Breast epithelium (tissue), 4 donors: ENCODE measurements around the gene COA1. TPM values are rescaled to one million over a fixed set of nuclear protein-coding genes. Genes with fewer than 3 reads are reported as not detected.
"Not testable (repeated sequence)": the region's sequence is repeated elsewhere in the genome, so short reads cannot be mapped to it uniquely, and the experiment has no call there.

ENCODE experiments used
- DNase-seq, 2 donors: peaks; one replicate each; pipeline ENCODE4 v3.0.0-alpha.2; 2019; ENCODE audit warnings: low spot score in 2 of 2
- H3K27ac ChIP-seq, 2 donors: fragments of 200-600 bp; sonication (generic) in 1 of 2; one replicate each; pipeline ENCODE4 v1.5.1; 2016 to 2019; ENCODE audit warnings: mild to moderate bottlenecking in 1 of 2
- H3K27me3 ChIP-seq, 2 donors: fragments of 200-600 bp; sonication (generic) in 1 of 2; one replicate each; pipeline versions ENCODE4 v1.5.1 to v1.6.0; 2017 to 2019; ENCODE audit warnings: control low read depth in 1 of 2, mild to moderate bottlenecking in 1 of 2
- H3K36me3 ChIP-seq: fragments of 200-600 bp; one replicate; pipeline ENCODE4 v1.5.1; 2019
- H3K4me1 ChIP-seq, 2 donors: fragments of 200-600 bp; sonication (generic); one replicate each; pipeline ENCODE4 v1.5.1; 2016 to 2019; ENCODE audit warnings: control low read depth in 1 of 2
- H3K4me3 ChIP-seq, 3 donors: fragments of 200-600 bp; sonication (generic); 1 replicate in 2 of 3; 2 replicates in 1 of 3; pipeline ENCODE4 v1.5.1; 2016 to 2019; ENCODE audit warnings: mild to moderate bottlenecking in 3 of 3, moderate library complexity in 2 of 3
- H3K9me3 ChIP-seq, 2 donors: fragments of 200-600 bp; sonication (generic) in 1 of 2; one replicate each; pipeline ENCODE4 v1.5.1; 2016 to 2019; ENCODE audit warnings: control low read depth in 1 of 2
- POLR2A ChIP-seq: fragments of 450-650 bp; IDR thresholded peaks from one replicate; pipeline ENCODE4 v1.6.1; 2016; ENCODE audit warnings: antibody characterized with exemption, mild to moderate bottlenecking, moderate library complexity
- POLR2AphosphoS5 ChIP-seq, 3 donors: sonication (generic); formaldehyde crosslinking; IDR thresholded peaks; one replicate each; pipeline ENCODE4 v1.6.1; 2017; ENCODE audit warnings: antibody characterized with exemption in 3 of 3
- intact Hi-C: fragments of 100-400 bp; cut with DNase I; formaldehyde crosslinking; loops from one replicate; pipeline ENCODE4 v1.15.1; 2023; ENCODE audit warnings: low total_unique reads
- total RNA-seq, 3 donors: library from RNA; depleted of rRNA; stranded (reverse); fragments of >200 nt; gene quantifications; one replicate each; pipeline ENCODE4 v1.1.0, GENCODE V29; 2016
- TF ChIP-seq, protein P1 (sequence below), 3 donors: fragments of 450-650 bp; IDR thresholded peaks; one replicate each; pipeline ENCODE4 v1.5.1; 2016 to 2017; ENCODE audit warnings: antibody characterized with exemption in 3 of 3, mild to moderate bottlenecking in 3 of 3, moderate library complexity in 3 of 3

Gene COA1
- total RNA-seq, 3 donors from 2014 or later, result 39.0 to 94.3 (median 91.4) TPM

DNA sequence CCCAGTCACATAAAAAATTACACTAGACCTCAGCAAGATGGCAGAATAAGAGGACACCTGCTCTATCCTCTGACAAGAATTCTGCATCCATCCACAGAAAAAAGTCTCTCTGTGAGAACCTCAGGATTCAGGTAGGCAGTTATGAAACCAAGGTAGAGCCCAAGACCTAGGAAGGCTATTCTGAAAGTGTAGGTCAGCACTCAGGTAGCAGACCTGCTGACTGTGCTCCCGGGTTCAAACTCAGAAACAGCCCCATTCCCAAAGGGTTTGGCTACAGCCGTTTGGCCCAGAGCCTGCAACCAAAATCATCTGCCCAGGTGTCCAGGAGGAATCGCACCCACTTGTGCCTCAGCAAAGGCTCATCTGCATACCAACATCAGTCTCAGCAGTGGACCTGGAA is 37.7 kb downstream of the COA1 start:
- H3K27me3 ChIP-seq, result no peaks in the 10 kb centered on the region
- H3K9me3 ChIP-seq, result no peaks in the 10 kb centered on the region
- DNase-seq, result no peak
- intact Hi-C loops, result no loop called here
- H3K36me3 ChIP-seq, result no peaks in the 10 kb centered on the region
- H3K4me1 ChIP-seq, result no peaks in the 10 kb centered on the region
- no peak for TF ChIP-seq POLR2A
- no peak for TF ChIP-seq POLR2AphosphoS5 (IDR thresholded peaks at IDR 0.05)
- TF ChIP-seq, protein P1, sequence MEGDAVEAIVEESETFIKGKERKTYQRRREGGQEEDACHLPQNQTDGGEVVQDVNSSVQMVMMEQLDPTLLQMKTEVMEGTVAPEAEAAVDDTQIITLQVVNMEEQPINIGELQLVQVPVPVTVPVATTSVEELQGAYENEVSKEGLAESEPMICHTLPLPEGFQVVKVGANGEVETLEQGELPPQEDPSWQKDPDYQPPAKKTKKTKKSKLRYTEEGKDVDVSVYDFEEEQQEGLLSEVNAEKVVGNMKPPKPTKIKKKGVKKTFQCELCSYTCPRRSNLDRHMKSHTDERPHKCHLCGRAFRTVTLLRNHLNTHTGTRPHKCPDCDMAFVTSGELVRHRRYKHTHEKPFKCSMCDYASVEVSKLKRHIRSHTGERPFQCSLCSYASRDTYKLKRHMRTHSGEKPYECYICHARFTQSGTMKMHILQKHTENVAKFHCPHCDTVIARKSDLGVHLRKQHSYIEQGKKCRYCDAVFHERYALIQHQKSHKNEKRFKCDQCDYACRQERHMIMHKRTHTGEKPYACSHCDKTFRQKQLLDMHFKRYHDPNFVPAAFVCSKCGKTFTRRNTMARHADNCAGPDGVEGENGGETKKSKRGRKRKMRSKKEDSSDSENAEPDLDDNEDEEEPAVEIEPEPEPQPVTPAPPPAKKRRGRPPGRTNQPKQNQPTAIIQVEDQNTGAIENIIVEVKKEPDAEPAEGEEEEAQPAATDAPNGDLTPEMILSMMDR (IDR thresholded peaks at IDR 0.05), result no peak
- H3K4me3 ChIP-seq, result no peak overlapping the region
- H3K27ac ChIP-seq, result no peak overlapping the region

DNA sequence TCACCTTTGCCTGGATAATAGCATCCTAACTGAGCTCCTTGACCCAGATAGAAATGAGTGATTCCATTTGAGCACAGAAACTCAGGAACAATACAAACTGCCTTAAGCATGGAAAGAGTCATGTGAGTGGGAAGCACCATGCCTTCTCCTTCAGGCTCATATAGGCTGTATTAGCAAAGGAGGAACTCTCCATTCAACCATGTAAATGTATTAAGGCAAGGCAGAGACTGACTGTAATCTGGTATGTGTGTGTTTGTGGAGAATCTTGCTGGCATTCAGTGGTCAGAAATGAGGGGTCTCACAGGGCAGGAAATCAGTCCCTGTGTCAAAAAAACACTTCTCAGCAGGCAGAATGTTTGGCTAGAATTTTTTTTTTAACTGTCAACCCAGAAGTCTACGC is 40.2 kb downstream of the COA1 start:
- Histone ChIP-seq H3K9me3 (no peaks in the 10 kb centered on the region), H3K27me3 (no peaks in the 10 kb centered on the region), H3K36me3 (no peaks in the 10 kb centered on the region), H3K4me3 (no peak overlapping the region), H3K4me1 (no peaks in the 10 kb centered on the region), H3K27ac (no peak overlapping the region)
- intact Hi-C loops, result no loop called here
- TF ChIP-seq POLR2AphosphoS5 (IDR thresholded peaks at IDR 0.05) (no peak), POLR2A (no peak)
- no peak for DNase-seq

DNA sequence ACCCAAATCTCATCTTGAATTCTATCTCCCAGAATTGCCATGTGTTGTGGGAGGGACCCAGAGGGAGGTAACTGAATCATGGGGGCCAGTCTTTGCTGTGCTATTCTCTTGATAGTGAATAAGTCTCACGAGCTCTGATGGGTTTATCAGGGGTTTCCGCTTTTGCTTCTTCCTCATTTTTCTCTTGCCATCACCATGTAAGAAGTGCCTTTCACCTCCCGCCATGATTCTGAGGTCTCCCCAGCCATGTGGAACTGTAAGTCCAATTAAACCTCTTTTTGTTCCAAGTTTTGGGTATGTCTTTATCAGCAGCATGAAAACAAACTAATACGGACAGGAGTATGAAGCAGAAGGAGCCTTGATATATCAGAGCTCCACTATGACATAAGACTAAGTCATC is 41.5 kb downstream of the COA1 start:
- H3K27me3 ChIP-seq, H3K27ac ChIP-seq, H3K4me3 ChIP-seq, intact Hi-C loops, DNase-seq, H3K4me1 ChIP-seq, H3K36me3 ChIP-seq, H3K9me3 ChIP-seq: not testable (repeated sequence)

DNA sequence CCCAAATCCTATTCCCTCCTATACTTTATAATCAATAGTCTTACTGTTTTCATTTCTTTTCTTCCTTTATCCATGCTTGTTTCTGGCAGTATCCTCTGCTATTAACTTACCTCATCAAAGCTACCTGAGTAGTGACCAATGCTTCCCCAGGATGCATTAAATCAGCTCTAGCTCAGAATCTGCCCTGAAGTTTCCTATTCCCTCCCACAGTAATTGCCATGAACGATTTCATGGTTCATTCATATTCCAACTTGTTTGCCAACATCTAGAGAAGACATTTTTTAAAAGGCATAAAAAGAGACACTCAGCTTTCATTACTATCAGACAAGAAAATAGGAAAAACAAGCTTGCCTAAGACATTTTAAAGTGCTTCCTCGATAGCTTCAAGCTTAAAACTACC is 42.3 kb downstream of the COA1 start:
- H3K27me3 ChIP-seq, result no peaks in the 10 kb centered on the region
- intact Hi-C loops, result no loop called here
- no peak overlapping the region for H3K27ac ChIP-seq
- no peak overlapping the region for H3K4me3 ChIP-seq
- H3K9me3 ChIP-seq, result no peaks in the 10 kb centered on the region
- no peaks in the 10 kb centered on the region for H3K4me1 ChIP-seq
- DNase-seq, result no peak
- H3K36me3 ChIP-seq, result no peaks in the 10 kb centered on the region
- TF ChIP-seq POLR2AphosphoS5 (IDR thresholded peaks at IDR 0.05) (no peak), POLR2A (no peak)
- TF ChIP-seq, protein P1 (IDR thresholded peaks at IDR 0.05), result no peak

DNA sequence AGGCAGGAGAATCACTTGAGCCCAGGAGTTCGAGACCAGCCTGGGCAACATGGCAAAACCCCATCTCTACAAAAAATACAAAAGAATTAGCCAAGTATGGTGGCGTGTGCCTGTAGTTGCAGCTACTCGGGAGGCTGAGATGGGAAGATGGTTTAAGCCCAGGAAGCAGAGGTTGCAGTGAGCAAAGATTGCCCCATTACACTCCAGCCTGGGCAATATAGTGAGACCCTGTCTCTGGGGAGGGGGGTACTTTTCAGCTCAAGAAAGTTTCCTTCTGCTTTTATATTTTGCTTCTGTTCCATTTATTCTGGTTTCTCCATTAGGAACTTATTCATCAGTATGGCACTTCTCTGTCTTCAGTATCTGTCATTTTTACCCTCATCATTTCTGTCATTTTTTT is 48.6 kb downstream of the COA1 start:
- Histone ChIP-seq H3K27me3 (no peaks in the 10 kb centered on the region), H3K4me1 (no peaks in the 10 kb centered on the region), H3K36me3 (no peaks in the 10 kb centered on the region), H3K27ac (no peak overlapping the region), H3K4me3 (no peak overlapping the region), H3K9me3 (no peaks in the 10 kb centered on the region)
- no peak for DNase-seq
- intact Hi-C loops, result no loop called here
- TF ChIP-seq, protein P1 (IDR thresholded peaks at IDR 0.05), result no peak
- no peak for TF ChIP-seq POLR2A
- no peak for TF ChIP-seq POLR2AphosphoS5 (IDR thresholded peaks at IDR 0.05)

DNA sequence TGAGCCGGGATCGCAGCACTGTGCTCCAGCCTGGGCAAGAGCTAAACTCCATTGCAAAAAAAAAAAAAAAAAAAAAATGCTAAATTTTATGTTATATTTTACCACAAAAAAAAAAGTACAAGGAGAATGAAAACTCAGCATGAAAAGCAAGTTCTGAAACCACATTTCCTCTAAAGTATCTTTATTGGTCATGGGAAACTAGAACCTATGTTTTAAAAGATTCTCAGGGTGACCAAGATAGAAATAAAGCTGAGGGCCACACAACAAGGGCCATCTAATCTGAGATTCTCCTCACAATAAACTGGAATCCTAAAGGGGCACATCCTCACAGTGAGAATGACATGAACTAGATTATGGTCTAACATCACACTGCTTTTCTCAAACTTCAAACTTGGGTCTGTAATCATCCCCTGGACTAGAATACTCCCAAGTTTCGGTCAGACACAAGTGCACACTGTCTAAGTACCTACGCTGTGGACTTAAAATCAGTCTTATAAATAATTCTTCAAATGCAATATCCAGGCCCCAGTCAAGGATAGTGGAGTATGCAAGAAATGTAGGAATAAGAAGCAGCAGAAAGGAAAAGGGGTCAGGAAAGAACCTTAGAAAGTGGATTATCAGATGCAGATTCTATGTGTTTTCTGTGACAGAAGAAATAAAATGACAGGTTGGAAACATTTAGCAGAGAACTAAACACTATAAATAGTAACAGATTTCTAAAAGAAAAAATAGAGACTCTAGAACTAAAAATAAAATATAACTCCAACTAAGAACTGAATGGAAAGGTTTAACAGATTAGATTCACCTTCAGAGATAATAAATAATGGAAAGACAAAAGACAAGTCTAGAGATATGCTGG is 49.9 kb downstream of the COA1 start:
- no peak for DNase-seq
- TF ChIP-seq POLR2A, result no peak
- intact Hi-C loops, result loop anchor here (2.0 kb wide), 1 partner anchor 29 kb away; no protein-coding TSS in a partner anchor
- no peaks in the 10 kb centered on the region for H3K9me3 ChIP-seq
- H3K4me1 ChIP-seq, result no peaks in the 10 kb centered on the region
- H3K4me3 ChIP-seq, result no peak overlapping the region
- no peaks in the 10 kb centered on the region for H3K27me3 ChIP-seq
- H3K27ac ChIP-seq, result no peak overlapping the region
- no peaks in the 10 kb centered on the region for H3K36me3 ChIP-seq
